Colonic mucosa (tissue), 4 donors: ENCODE data around the gene ZNF689. TPM values are rescaled to one million over a fixed set of nuclear protein-coding genes. Genes with fewer than 3 reads are reported as not detected.

Source experiments
- DNase-seq: peaks from one replicate; pipeline ENCODE4 v3.0.0-alpha.2; 2020
- H3K27ac ChIP-seq: fragments of 200-600 bp; one replicate; pipeline ENCODE4 v1.8.0; 2021
- H3K27me3 ChIP-seq: fragments of 200-600 bp; one replicate; pipeline ENCODE4 v1.8.0; 2021
- H3K36me3 ChIP-seq: fragments of 200-600 bp; one replicate; pipeline ENCODE4 v1.8.0; 2021
- H3K4me1 ChIP-seq: fragments of 200-600 bp; one replicate; pipeline ENCODE4 v1.8.0; 2021; ENCODE audit warnings: mild to moderate bottlenecking
- H3K4me3 ChIP-seq: fragments of 200-600 bp; one replicate; pipeline ENCODE4 v1.8.0; 2021
- H3K9ac ChIP-seq, 2 donors: one replicate each; pipeline ENCODE4 v1.7.0; 2013; ENCODE audit warnings: control low read depth in 2 of 2, low read depth in 2 of 2, low read length in 2 of 2
- H3K9me3 ChIP-seq: fragments of 200-600 bp; one replicate; pipeline ENCODE4 v1.8.0; 2021
- intact Hi-C: fragments of 100-400 bp; cut with DNase I; formaldehyde crosslinking; loops from one replicate; pipeline ENCODE4 v1.14.1; 2022
- total RNA-seq, 2 donors: library from RNA; stranded (reverse); fragmentation: NEBNext Ultra II Directional in 1 of 2; extraction: Animal tissue kit (Norgen Biotek cat#: 25700) in 1 of 2; gene quantifications; one replicate each; pipeline ENCODE4 v1.2.1, GENCODE V29; 2021
- TF ChIP-seq, protein P1 (sequence below): fragments of 200-600 bp; IDR thresholded peaks from one replicate; pipeline ENCODE4 v1.8.0; 2022; ENCODE audit warnings: antibody characterized with exemption, mild to moderate bottlenecking
- donor health status: healthy.
- donor health status: DM: no; HTN: no; CAD: no.
- donor health status: DM: no; HTN: no; CAD: no.

Gene ZNF689
- total RNA-seq: 1 to 10 TPM; 6.8 to 7.0 TPM

DNA sequence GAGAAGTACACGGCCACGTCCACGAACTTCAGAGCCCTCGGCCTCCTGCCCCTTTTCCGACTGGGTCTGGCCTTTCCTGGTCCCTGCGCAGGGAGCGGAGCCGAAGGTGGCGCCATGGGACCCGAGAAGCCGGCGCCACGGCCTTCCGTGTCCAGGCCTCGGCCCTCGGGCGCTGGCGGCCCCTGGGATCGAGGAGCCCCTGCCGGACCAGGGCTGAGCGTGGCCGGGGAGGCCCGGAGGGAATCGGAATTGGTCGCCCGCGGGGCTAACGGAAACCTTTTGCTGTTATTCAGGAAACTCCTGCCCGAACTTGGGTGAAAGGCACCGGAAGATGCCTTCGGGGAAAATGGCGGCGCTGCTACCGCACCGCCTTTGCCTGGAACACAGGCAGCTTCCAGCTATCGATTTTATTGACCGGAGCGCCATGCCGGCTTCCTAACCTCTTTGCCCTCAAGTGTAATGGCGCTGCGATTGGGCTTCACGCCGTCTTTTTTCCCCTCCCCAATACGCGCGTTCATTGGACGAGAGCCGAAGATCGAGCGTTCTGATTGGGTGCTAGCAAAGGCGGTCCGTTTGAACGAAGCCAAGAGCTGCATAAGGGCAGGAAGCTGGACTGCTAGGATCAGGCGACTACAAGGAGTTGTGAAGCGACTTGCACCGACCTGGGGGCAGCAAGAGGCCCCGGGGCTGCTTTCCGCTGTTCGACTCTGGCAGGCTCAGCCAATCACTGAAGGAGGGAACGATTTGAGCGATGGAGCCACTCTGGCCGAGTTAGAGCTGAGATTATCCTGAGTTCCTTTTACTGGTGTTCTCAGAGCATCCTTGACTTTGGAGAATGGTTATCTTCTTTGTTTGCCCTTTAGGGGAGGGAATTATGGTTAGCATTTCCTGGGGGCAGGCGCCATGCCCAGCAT, at the start of gene ZNF689:
TSS of gene ZNF689 (minus strand) at position 464 of the 914 bp plus-strand sequence. CDS start at position 116, 348 bp downstream.
- intact Hi-C loops: loop anchor here (10.0 kb wide), 1 partner anchor 185 kb away; no protein-coding TSS in a partner anchor

DNA sequence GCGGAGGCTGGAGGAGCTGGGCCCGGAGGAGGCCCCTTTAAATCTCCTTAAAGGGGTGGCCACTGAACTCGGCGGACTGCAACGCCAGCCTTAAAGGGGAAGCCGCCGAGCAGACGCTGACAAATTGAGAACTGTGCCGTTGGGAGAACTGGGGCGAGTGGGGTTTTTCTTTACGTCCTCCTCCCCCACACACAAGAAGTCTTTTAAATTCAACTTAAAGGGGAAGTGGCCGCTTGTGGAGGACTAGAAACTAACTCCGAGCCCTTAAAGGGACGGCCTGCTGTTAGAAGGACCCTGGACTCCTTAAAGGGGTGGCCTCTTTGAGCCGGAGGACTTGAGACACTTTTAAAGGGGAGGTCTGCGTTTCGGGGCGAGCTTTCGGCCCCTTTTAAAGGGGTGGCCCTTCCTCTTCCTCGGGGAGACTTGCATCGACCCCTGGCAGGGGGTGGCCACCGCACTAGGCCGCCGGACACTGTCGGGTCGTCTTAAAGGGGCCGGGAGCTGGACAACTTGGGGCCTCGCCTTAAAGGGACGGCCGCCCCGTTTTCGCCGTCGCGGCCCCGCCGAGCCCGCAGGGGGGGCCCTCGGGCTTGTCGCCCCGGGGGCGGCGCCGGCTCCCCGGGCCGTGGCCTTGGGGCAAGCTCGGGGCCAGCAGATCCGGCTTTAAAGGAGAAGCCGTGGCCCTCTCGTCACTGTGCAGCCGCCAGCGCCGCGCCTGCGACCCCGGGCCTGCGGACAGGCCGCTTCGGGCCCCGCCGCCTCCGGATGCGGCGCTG, 48.7 kb upstream of the ZNF689 start:
- no peaks in the 10 kb centered on the region for H3K27me3 ChIP-seq
- intact Hi-C loops: no loop called here
- no peaks in the 10 kb centered on the region for H3K9me3 ChIP-seq
- peak overlapping the region; percentile 90 to 92 for H3K9ac ChIP-seq
- peaks cover 29% of the 10 kb centered on the region for H3K36me3 ChIP-seq
- peak overlapping the region; percentile 96 for H3K27ac ChIP-seq
- peak overlapping the region; percentile 87 for H3K4me3 ChIP-seq
- peak; percentile 84 for DNase-seq
- peaks cover 15% of the 10 kb centered on the region for H3K4me1 ChIP-seq
- TF ChIP-seq, protein P1, sequence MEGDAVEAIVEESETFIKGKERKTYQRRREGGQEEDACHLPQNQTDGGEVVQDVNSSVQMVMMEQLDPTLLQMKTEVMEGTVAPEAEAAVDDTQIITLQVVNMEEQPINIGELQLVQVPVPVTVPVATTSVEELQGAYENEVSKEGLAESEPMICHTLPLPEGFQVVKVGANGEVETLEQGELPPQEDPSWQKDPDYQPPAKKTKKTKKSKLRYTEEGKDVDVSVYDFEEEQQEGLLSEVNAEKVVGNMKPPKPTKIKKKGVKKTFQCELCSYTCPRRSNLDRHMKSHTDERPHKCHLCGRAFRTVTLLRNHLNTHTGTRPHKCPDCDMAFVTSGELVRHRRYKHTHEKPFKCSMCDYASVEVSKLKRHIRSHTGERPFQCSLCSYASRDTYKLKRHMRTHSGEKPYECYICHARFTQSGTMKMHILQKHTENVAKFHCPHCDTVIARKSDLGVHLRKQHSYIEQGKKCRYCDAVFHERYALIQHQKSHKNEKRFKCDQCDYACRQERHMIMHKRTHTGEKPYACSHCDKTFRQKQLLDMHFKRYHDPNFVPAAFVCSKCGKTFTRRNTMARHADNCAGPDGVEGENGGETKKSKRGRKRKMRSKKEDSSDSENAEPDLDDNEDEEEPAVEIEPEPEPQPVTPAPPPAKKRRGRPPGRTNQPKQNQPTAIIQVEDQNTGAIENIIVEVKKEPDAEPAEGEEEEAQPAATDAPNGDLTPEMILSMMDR: no peak

More for the DNA sequence above, at the start of gene ZNF689:
- Histone ChIP-seq H3K27ac (peak within 1 kb of the TSS; percentile 97), H3K27me3 (no peaks in the 10 kb centered on the region), H3K9me3 (no peaks in the 10 kb centered on the region), H3K4me3 (peak within 1 kb of the TSS; percentile 97), H3K4me1 (peaks cover 6% of the 10 kb centered on the region), H3K36me3 (no peaks in the 10 kb centered on the region), H3K9ac (peak within 1 kb of the TSS; percentile 96 to 98)
- TF ChIP-seq, protein P1: no peak
- DNase-seq: peak; percentile 98

DNA sequence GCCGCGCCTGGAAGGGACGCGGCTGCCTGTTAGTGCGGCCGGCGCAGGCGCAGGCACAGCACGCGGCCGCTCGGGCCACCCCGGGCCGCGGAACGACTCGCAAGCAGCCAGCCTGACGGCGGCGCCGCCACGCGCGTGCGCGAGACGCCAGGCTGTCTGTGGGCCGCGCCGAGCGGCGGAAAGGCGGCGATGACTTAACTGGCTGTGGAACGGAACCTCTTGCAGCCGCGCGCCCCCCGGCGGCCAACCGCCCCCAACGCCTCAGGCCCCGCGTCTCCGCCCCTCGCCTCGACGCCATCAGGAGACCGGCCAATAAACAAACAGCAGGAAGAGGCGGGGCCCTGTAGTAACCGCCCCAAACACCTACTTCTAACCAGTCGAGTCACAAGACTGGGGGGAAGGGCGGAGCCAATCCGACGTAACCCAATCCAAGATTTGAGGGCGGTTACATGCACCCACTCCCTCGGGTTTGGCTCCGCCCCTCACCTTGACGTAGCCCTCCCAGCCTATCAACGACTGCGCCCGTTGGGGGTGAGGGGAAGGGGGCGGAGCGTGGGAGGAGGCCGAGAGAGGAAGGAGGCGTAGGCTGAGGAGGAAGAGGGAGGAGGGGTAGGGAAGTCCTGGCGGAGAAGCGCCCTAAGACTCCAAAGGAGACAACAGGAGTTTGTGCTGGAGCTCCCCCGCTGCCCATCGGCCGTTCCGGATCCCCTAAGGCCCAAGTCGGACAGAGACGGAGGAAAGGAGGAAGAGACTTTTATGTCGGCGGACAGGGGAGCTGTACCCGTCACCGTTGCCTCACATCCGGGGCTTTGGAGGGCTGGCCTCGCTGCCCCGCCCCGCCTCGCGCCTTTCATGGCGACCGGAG, 47.9 kb upstream of the ZNF689 start, which contains the start of gene FBRS:
TSS of gene FBRS (plus strand) at position 566 of the 865 bp plus-strand sequence. CDS start 1,088 bp downstream, outside the sequence.
- intact Hi-C loops: no loop called here
- Histone ChIP-seq H3K4me3 (peak within 1 kb of the TSS; percentile 87), H3K27ac (peak within 1 kb of the TSS; percentile 96), H3K9me3 (no peaks in the 10 kb centered on the region), H3K4me1 (peaks cover 15% of the 10 kb centered on the region), H3K9ac (peak within 1 kb of the TSS; percentile 90 to 92), H3K36me3 (peaks cover 29% of the 10 kb centered on the region), H3K27me3 (no peaks in the 10 kb centered on the region)
- DNase-seq: peak; percentile 100
- TF ChIP-seq, protein P1: peak; percentile 79

DNA sequence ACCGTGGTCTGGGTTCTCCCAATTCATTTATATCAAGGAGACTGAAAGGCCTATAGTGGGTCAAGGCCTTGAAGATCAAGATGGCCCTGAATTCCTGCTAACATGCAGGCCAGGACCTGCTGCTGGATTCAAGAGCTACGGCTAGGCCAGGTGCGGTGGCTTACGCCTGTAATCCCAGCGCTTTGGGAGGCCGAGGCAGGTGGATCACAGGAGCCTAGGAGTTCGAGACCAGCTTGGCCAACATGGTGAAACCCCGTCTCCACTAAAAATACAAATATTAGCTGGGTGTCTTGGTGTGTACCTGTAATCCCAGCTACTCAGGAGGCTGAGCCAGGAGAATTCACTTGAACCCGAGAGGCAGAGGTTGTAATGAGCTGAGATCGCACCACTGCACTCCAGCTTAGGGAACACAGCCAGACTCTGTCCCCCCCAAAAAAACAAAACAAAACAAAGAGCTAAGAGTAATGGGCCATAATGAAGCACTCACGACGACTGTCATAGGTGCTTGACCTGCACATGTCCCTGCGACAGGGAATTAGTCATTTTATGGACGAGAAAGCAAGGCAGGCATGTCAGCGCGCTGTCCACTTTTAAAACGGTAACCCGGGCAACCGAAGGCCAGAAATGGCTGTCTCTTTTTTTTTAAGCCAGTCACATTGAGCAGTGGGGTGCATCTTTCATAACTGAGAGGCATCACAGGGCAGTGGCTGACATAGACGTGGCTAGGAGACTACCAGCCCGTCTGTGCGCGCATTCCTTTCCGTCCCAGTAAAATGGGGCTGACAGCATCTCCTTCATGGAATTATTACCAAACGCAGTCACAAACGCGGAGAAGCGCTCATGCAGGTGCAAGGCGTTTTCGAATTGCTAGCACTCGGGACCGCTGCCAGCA, 47.0 kb upstream of the ZNF689 start:
- peaks cover 22% of the 10 kb centered on the region for H3K36me3 ChIP-seq
- H3K27me3 ChIP-seq: no peaks in the 10 kb centered on the region
- no peak for DNase-seq
- peak overlapping the region; percentile 96 for H3K27ac ChIP-seq
- TF ChIP-seq, protein P1: no peak
- peaks cover 19% of the 10 kb centered on the region for H3K4me1 ChIP-seq
- H3K9me3 ChIP-seq: no peaks in the 10 kb centered on the region
- H3K9ac ChIP-seq: peak overlapping the region; percentile 48 to 85
- intact Hi-C loops: no loop called here
- H3K4me3 ChIP-seq: peak overlapping the region; percentile 28
